Measurements from ENCODE around the gene CKMT2.

CKMT2 gene

DNA sequence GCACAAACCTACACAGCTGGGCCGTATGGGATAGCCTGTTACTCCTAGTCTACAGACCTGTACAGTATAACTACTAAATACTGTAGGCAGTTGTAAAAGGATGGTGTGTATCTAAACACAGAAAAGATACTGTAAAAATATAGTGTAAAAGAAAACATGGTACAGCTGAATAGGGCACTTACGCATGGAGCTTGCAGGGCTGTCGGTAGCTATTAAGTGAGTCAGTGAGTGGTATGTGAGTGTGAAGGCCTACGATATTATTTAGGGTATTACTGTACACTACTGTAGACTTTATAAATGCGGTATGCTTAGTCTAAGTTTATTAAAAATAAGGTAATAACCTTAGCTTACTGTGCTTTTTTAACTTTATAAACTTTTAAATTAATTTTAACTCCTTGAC lies 69.5 kb downstream of the CKMT2 start:
- no peak for DNase-seq (ENCODE audit: low read depth in 1 of 2, low spot score in 1 of 2)

DNA sequence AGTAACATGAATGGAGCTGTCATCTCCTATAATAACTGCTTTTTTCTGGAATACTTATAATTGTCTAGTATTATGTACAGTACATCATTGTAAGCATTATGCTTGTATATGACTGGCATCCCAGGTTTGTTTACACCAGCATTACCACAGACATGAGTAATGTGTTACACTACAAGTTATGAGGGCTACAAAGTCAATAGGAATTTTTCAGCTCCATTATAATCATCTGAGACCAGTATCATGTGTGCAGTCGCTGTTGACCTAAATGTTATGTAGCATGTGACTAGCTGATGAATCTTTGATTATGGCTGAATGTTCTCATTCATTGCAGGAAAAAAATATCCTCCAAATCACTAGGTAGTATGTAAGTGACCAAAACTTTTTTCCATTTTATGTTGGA lies 70.4 kb downstream of the CKMT2 start:
- DNase-seq (ENCODE audit: low read depth in 1 of 2, low spot score in 1 of 2): no peak

DNA sequence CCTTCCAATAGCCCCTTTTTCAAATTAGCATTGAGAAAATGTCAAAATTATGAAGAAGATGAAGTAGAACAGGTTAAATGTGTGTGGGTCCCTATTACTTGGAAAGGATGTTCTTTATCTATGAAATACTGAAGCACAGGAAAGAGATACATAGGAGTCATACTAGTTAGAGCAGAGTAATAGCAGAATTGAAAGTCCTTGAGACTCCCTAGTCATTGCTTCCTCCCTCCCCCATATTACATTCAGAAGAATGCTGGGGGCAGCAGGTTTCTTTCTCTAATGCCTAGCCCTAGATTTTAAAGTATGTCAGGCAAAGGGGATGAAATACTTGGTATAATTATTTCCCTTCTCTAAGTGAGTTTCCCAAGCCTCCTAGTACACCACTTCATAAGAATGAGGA lies 72.7 kb downstream of the CKMT2 start:
- DNase-seq (ENCODE audit: low read depth in 1 of 2, low spot score in 1 of 2): no peak

DNA sequence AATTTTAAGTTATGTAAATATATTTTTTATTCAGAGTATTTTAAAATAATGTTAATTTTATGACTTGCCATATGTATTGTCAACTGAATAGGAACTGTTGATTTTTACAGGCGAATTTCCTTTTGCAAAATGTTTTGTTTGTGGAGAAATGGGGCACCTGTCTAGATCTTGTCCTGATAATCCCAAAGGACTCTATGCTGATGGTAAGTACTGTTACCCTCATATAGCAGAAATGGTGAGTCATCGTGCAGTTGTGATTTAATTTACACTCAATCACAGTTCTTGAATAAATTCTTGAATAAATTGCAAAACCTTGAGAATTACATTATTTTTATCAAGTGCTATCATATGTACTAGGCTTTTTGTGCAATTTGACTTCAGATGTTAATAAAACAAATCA lies 75.7 kb downstream of the CKMT2 start:
- no peak for DNase-seq (ENCODE audit: low read depth in 1 of 2, low spot score in 1 of 2)

DNA sequence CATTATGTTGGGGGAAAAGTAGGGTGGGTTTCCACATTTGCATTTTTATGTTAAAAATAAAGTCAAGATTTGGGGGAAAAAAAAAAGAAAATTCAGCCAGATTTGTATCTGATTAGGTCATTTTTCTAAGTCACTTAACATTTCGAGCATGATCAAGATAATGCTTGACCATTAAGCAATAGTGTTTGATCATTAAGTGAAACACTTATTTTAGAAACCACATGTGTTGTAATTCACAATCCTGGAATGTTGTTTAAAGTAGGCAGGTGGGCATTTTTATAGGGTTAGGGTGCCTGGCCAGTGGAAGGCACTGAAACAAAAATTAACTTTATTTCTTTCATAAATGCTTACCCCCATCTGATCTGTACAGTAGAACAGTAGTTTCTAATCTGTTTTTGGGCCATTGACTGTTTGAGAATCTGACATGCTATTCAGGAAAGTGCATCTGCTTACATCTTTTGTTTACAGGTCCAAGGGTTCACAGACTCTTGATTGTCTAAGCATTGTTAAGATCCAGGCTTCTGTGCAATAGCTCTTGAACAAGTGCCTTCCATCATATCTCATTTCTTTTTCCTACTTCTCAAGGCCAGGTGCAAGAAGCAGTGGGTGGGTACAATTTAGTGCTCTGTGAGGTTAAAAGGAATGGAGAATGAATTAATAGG lies 77.4 kb downstream of the CKMT2 start:
- DNase-seq (ENCODE audit: low read depth in 1 of 2, low spot score in 1 of 2): no peak

DNA sequence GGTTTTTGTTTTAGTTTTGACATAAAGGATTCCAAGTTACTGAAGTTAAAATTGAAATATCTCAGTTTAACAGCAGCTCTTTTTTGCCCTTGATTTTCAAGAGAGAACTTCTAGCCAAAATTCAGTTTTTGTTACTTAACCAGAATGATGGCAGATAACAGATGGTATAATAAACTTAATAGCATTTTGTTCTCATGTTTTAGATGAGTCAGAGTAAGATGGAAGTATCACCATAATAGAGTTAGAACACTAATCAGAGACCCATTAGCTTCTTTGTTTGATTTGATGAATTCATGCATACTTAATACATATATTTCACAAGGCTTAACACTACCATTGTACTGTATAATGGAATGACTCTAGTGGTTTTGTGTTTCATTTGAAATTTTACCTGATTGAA lies 80.2 kb downstream of the CKMT2 start:
- DNase-seq (ENCODE audit: low read depth in 1 of 2, low spot score in 1 of 2): no peak

DNA sequence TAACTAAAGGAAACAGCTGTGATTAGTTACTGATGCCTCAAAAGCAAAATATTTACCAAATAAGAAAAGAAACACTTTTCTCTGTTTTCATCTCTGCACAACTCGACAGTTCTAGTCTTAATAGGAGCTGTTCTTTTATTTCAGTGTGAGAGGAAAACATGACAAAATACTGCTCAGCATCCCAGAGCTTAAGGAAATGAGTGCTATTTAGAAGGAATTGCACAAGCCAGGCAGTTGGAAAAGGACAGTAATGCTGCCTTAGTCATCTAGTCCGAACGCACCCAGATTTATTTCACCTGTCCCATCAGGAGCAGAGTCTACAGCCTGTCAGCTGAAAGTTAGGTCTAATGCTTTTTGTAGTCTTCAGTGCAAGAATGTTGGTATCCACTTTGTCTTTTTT lies 80.6 kb downstream of the CKMT2 start:
- no peak for DNase-seq (ENCODE audit: low read depth in 1 of 2, low spot score in 1 of 2)

DNA sequence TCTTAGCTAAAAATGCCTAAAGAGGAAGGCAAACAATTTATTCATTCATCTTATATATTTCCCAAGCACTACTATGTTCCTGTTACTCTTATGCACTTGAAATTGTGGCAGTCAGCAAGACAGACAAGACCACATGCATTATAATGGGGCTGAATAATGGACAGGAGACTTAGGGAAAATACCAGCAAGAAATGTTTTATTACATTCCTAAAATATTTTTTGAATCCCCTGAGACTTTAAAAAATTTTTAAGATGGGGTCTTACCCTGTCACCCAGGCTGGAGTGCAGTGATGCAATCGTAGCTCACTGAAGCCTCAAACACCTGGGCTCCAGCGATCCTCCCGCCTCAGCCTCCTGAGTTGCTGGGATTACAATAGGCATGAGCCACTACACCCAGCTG lies 81.5 kb downstream of the CKMT2 start:
- DNase-seq (ENCODE audit: low read depth in 1 of 2, low spot score in 1 of 2): no peak

DNA sequence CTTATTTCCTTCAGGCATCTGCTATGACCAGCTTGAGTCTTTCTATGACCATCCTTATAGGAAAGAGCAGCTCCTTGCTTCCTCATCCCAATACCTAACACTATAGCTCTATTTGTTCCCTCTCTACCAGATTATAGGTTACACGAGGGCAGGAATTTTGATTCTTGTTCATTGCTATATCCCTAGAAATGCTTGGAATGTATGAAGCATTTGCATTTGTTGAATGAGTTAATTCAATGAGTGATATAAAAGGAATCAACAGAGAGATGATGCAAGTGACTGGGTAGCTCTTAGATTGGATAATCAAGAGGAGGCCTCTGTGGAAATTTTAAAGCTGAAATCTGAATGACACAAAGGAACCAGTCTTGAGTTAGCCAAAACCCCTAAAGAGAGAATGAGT lies 82.2 kb downstream of the CKMT2 start:
- no peak for DNase-seq (ENCODE audit: low read depth in 1 of 2, low spot score in 1 of 2)

DNA sequence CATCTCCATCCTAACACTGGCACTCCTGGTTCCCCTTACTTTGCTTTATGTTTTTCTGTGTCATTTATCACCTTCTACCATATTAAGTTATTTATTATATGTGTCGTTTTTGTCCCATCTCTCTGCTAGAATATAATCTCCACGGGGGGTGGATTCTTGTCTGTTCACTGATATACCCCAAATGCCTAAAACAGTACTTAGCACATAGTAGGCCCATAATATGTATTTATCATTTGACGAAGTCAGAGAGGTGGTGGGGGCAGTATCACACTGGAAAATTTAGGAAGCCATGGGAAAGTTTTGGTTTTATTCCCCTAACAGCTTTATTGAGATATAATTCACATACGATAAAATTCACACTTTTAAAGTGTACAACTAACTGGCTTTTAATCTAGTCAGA lies 82.7 kb downstream of the CKMT2 start:
- no peak for DNase-seq (ENCODE audit: low read depth in 1 of 2, low spot score in 1 of 2)
